ENCODE results near the gene CHDH. TPM values are rescaled to one million over a fixed set of nuclear protein-coding genes. Genes with fewer than 3 reads are reported as not detected.

The CHDH gene
- total RNA-seq, 1 donor from 2014 or later = under 0.01 TPM

- H3K27me3 ChIP-seq (ENCODE audit: control insufficient read depth, insufficient read depth, low read length) = peaks cover 2% of the 10 kb centered on the region
- DNase-seq (ENCODE audit: low read depth) = no peak
- TF ChIP-seq, protein P1, sequence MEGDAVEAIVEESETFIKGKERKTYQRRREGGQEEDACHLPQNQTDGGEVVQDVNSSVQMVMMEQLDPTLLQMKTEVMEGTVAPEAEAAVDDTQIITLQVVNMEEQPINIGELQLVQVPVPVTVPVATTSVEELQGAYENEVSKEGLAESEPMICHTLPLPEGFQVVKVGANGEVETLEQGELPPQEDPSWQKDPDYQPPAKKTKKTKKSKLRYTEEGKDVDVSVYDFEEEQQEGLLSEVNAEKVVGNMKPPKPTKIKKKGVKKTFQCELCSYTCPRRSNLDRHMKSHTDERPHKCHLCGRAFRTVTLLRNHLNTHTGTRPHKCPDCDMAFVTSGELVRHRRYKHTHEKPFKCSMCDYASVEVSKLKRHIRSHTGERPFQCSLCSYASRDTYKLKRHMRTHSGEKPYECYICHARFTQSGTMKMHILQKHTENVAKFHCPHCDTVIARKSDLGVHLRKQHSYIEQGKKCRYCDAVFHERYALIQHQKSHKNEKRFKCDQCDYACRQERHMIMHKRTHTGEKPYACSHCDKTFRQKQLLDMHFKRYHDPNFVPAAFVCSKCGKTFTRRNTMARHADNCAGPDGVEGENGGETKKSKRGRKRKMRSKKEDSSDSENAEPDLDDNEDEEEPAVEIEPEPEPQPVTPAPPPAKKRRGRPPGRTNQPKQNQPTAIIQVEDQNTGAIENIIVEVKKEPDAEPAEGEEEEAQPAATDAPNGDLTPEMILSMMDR (IDR thresholded peaks at IDR 0.05; ENCODE audit: insufficient read depth, low read length, severe bottlenecking) = no peak
- H3K36me3 ChIP-seq (ENCODE audit: control insufficient read depth, insufficient read depth, low read length) = no peaks in the 10 kb centered on the region
- no peak for FAIRE-seq
- no peak overlapping the region for H3K4me3 ChIP-seq (ENCODE audit: low read depth, low read length)
Observed at GRCh38 chr3:53824795-53825194, 21.4 kb downstream of the CHDH start.

DNA sequence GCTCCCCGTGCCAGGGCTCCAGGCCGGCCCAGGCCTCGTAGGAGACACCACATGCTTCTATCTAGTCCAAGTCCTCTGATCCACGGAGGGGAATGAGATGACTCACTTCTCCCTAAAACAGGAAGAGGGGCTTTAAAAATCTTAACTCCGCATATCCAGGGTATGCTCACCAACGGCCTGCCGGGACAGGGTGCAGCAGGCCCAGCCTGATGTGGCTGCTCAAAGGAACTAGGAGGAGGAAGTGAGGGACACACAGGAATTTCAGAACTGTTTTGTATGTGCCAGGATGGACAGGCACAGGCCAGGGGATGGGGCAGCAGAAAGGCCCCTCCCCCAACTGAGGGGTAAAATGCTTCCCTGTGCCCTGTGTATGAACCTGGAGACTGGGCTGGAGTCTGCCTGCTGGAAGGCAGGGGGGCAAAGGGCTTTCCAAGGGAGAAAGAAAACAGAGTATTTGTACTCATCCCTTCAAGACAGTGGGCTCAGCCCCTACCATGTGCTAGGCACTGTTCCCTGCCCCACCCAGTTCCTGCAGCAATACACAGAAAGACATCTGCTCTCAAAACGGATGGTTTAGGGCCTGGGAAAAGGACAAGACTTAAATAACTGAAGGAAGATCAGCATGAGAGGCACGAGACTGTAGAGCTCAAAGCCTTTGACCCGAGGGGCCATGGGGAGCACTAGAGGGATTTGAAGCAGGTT, 22.1 kb downstream of the CHDH start:
- DNase-seq (ENCODE audit: low read depth) = no peak
- TF ChIP-seq, protein P1 (IDR thresholded peaks at IDR 0.05; ENCODE audit: insufficient read depth, low read length, severe bottlenecking) = no peak
- FAIRE-seq = no peak
- peaks cover 2% of the 10 kb centered on the region for H3K27me3 ChIP-seq (ENCODE audit: control insufficient read depth, insufficient read depth, low read length)
- no peak overlapping the region for H3K4me3 ChIP-seq (ENCODE audit: low read depth, low read length)
- H3K36me3 ChIP-seq (ENCODE audit: control insufficient read depth, insufficient read depth, low read length) = no peaks in the 10 kb centered on the region

DNA sequence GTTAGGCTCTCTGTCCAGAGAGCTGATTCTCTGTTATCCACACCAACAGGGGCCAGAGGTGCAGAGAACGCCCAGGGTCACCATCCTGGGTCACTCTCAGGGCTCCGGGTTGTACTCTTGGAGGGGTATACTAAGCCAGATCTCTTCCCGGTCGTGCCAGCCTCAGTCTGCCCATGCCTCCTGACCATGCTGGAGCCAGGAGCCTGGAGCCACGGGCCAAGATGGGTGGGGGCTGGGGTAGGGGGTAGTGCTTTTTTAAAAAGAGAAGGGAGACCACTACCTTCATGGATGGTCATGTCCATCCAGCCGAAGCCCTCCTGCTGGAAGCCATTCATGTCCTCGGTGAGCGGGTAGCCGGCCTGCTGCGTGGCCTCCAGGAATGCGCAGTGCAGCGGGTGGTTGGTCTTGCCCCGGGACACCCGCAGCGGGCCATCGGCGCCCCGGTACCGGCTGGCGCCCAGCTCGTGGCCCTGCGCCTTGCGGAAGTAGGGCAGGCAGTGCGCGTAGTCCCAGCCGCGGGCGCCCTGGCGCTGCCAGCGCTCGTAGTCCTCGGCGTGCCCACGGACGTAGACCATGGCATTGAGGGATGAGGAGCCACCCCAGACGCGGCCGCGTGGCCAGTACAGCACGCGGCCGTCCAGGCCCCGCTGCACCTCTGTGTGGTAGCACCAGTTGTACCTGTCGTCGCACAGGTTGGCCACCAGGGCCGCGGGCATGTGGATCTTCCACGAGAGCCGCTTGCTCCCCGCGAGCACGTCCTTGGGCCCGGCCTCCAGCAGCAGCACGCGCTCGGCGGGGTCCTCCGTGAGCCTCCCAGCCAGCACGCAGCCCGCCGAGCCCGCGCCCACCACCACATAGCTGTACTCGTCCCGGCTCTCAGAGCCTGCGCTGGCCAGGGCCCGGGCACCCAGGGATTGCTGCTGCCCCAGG, 22.9 kb downstream of the CHDH start:
- Histone ChIP-seq H3K4me3 (ENCODE audit: low read depth, low read length) (no peak overlapping the region), H3K36me3 (ENCODE audit: control insufficient read depth, insufficient read depth, low read length) (no peaks in the 10 kb centered on the region), H3K27me3 (ENCODE audit: control insufficient read depth, insufficient read depth, low read length) (peaks cover 2% of the 10 kb centered on the region)
- TF ChIP-seq, protein P1 (IDR thresholded peaks at IDR 0.05; ENCODE audit: insufficient read depth, low read length, severe bottlenecking) = no peak
- DNase-seq (ENCODE audit: low read depth) (no peak), FAIRE-seq (no peak)

DNA sequence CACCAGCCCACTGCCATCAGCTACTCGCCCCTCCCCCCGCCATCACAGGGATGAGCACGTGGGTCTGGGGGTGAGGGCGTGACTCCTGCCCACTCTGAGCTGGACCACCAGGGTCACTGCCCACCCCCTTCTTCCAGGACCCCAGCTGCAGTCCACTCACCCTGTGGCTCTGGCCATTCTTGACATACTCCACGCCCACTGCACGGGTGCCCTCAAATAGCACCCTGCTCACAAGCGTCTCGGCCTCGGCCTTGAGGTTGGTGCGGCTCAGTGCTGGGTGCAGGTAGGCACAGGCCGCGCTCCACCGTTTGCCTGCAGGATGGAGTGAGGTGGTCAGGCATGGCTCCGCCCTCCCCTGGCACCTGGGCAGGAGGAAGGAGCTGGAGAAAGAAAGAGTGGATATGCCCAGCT, 23.9 kb downstream of the CHDH start:
- no peak for FAIRE-seq
- Histone ChIP-seq H3K4me3 (ENCODE audit: low read depth, low read length) (no peak overlapping the region), H3K36me3 (ENCODE audit: control insufficient read depth, insufficient read depth, low read length) (no peaks in the 10 kb centered on the region), H3K27me3 (ENCODE audit: control insufficient read depth, insufficient read depth, low read length) (peaks cover 2% of the 10 kb centered on the region)
- DNase-seq (ENCODE audit: low read depth) = no peak
- TF ChIP-seq, protein P1 (IDR thresholded peaks at IDR 0.05; ENCODE audit: insufficient read depth, low read length, severe bottlenecking) = no peak

DNA sequence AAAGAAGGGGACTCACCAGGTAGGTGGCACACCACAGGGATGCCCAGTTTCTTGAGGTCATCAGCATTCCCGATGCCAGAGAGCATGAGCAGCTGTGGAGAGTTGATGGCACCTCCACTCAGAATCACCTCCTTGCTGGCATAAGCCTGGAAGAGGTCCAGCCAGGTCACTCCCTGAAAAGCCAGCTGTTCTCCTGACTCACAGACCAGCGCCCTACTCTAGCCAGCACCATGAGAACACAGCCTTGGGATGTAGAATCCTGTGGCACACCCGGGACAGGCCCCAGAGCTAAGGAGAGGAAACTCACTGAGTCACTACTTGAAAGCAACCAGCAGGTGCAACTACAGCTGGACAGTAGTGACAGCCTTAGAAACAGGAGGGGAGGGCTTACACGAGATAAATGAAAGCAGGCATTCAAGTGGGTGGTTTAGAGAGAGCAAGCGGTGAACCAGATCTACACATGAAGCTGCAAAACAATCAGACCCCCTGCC, 24.5 kb downstream of the CHDH start:
- Histone ChIP-seq H3K4me3 (ENCODE audit: low read depth, low read length) (no peak overlapping the region), H3K27me3 (ENCODE audit: control insufficient read depth, insufficient read depth, low read length) (peaks cover 2% of the 10 kb centered on the region), H3K36me3 (ENCODE audit: control insufficient read depth, insufficient read depth, low read length) (no peaks in the 10 kb centered on the region)
- FAIRE-seq = peak; percentile 84
- DNase-seq (ENCODE audit: low read depth) = peak; percentile 69
- TF ChIP-seq, protein P1 (IDR thresholded peaks at IDR 0.05; ENCODE audit: insufficient read depth, low read length, severe bottlenecking) = no peak
